NCI-H524 treated with DMSO at 0.1 percent for 48 hours (cell line): Measurements from ENCODE around the gene RAB8B.
A peak's percentile ranks its signal among the peaks of the same experiment; 100 is the strongest.
"Not testable (repeated sequence)": the region's sequence is repeated elsewhere in the genome, so short reads cannot be mapped to it uniquely, and the experiment has no call there.

Experiments
- DNase-seq: peaks from one replicate; lab custom pipeline; 2025; lab: John Stamatoyannopoulos, UW

Gene RAB8B

DNA sequence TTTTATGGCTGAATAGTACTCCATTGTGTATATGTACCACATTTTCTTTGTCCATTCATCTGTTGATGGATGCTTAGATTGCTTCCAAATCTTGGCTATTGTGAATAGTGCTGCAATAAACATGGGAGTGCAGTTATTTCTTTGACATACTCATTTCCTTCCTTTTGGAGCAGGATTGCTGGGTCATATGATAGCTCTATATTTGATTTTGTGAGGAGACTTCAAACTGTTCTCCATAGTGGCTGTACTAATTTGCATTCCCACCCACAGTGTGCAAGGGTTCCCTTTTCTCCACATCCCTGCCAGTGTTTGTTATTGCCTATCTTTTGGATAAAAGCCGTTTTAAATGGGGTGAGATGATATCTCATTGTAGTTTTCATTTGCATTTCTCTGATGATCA, 47.7 kb downstream of the RAB8B start:
- DNase-seq: not testable (repeated sequence)

GRCh38 chr15:63238171-63238570, 48.8 kb downstream of the RAB8B start:
- DNase-seq: no peak

GRCh38 chr15:63238796-63239195, 49.4 kb downstream of the RAB8B start:
- no peak for DNase-seq

GRCh38 chr15:63240109-63240508, 50.7 kb downstream of the RAB8B start:
- DNase-seq: no peak

DNA sequence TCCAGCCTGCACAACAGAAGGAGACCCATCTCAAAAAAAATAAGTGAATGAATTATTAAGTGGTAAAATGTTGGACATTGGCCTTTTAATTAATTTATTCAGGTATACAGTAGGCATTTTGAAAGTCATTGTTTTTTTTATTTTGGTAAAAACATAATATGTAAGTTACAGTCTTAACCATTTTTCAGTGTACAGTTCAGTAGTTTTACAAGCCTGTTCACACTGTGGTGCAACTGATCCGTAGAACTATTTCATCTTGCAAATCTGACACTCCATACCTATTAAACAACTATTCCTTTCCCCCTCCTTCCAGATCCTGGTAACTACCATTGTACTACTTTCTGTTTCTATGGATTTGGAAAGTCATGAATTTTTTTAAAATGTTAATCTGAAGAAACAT, 51.9 kb downstream of the RAB8B start:
- no peak for DNase-seq

GRCh38 chr15:63243101-63243500, 53.7 kb downstream of the RAB8B start:
- no peak for DNase-seq

DNA sequence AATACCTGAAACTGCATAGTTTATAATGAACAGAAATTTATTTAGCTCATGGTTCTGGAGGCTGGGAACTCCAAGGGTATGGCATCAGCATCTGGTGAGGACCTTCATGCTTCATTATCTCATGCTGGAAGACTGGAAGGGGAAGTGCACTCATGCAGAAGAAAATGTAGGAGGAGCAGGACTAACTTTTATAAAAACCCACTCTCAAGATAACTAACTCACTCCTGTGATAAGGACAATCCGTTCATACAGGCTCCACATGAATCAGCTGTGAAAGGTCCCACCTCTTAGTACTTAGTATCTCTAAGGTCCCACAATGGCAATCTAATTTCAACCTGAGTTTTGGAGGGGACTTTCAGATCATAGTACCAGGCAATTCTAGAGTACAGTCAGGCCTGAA, 54.4 kb downstream of the RAB8B start:
- DNase-seq: no peak

GRCh38 chr15:63244399-63244798, 55.0 kb downstream of the RAB8B start:
- no peak for DNase-seq

- no peak for DNase-seq
These were observed 55.7 kb downstream of the RAB8B start for GRCh38 chr15:63244976-63245645.

- DNase-seq: no peak
These were observed 57.5 kb downstream of the RAB8B start for GRCh38 chr15:63246691-63247469.

- no peak for DNase-seq
These were observed 61.0 kb downstream of the RAB8B start for GRCh38 chr15:63250312-63250965.

DNA sequence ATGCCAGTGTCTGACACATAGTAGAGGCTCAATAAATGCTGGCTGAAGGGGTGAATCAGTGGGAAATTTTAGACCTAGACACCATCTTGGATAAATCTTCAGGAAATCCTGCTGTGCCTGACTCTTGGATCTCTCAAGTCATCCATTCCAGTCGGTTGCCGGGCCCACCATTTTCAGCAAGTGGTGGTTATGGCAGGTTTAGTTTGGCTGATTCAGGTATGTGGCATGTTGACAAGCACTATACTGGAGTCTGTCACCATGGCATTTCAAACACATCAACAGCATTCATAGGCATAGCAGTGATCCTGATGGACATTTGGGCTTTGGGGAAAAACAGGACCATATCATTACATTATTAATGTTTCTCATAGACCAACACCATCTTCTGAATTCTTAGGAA, 62.3 kb downstream of the RAB8B start:
- DNase-seq: no peak

- no peak for DNase-seq
These were observed 62.9 kb downstream of the RAB8B start for GRCh38 chr15:63252292-63252691.

DNA sequence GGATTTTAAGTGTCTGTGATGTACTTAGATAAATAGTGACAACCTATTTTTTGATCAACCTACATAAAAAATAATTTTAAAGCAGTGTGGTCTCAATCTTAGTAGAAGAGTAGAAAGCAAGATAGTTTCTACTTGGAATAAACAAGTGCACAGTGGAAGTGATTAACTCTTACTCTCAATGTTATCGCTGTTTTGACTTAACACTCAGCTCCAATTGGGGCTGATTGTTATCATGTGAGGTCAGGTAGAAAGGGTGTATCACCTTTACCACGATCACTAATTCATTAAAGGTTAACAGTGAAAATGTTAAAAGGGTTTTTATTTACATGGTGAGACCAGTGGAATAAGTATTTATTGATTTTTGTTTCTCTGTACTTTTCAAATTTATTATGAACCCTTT, 65.6 kb downstream of the RAB8B start:
- DNase-seq: no peak

DNA sequence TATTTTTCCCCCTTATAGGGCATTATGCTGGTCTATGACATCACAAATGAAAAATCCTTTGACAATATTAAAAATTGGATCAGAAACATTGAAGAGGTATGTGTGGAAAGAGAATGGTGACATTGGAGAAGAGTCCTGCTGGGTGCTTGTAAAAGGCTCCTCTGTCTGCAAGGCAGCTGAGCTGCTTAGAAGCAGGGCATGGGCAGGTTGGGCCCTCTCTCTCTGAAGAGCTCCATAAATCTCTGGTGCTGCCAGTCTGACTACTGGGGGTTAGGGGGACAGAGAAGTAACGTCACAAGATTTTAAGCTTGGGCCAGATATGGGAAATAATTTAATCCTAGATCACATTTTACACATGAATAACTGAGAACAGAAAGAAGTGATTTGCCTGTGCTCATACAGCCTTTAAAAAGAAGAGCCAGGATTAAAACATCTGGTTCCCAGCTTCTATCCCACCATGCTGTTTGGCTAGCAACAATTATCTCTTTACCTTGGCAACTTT, 66.1 kb downstream of the RAB8B start:
- DNase-seq: no peak

GRCh38 chr15:63256433-63257274, 67.2 kb downstream of the RAB8B start:
- DNase-seq: no peak

GRCh38 chr15:63258658-63259057, 69.3 kb downstream of the RAB8B start:
- DNase-seq: no peak

GRCh38 chr15:63260791-63261190, 71.4 kb downstream of the RAB8B start:
- no peak for DNase-seq

DNA sequence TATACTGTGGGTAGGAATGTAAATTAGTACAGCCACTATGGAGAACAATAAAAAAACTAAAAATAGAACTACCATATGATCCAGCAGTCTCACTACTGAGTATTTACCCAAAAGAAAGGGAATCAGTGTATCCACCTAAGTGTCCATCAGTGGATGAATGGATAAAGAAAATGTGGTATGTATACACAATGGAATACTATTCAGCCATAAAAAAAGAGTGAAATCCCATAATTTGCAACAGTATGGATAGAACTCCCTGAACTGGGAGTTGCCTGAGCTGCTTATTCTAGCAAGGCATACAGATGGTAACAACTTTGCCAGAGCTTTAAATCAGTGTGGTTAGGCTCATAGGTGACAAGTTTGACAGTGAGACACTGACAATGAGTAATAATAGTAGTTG, 71.9 kb downstream of the RAB8B start:
- DNase-seq: no peak

DNA sequence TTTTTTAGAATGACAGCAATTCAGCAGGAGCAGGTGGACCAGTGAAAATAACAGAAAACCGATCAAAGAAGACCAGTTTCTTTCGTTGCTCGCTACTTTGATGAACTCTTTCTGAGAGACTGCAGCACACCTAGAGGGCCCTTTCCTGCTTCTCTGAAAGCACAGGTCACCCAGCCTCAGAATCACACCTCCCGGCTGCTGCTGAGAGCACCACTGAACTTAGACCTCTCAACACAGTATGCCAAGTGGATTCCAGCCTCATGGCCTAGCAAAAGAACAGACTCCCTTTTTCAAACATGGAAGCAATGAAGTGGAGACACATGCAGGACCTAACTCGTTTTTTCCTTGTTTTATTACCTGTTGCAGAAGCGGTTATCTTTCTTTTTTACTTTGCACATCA, 74.1 kb downstream of the RAB8B start:
- no peak for DNase-seq

DNA sequence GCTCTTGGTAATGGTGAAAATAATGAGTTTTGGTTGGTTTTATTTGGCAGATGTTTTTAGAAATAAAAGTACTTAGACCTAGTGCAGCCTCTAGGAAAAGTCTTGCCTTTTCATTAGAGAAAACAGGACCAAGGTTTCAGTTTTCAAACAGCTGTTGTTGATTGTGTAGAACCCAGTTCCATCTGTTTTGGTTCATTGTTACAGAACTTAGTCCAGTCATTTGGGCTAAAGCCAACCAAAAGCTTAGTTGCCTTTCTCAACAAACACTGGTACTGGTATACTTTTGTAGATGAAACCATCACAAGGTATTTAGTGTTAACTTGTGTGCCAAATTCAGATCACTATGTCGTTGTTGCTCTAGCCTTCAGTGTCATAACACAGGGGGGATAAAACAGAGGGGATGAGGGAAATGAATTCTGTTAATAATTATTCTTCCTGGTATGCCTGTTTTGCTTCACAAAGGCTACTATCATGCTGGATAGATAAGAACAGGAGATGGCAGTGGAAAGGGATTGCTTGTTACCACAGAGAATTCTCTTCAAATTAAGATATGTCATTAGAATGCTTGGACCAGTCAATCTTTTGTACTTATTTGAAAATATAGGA, 75.4 kb downstream of the RAB8B start:
- DNase-seq: peak; percentile 91

GRCh38 chr15:63274427-63274826, 85.0 kb downstream of the RAB8B start:
- no peak for DNase-seq
